Thoracic aorta (tissue), 2 donors: ENCODE measurements around the gene PPIL6. TPM values are rescaled to one million over a fixed set of nuclear protein-coding genes. Genes with fewer than 3 reads are reported as not detected.

Experiments used
- ATAC-seq: fragments of 150-250 bp; one replicate; pipeline ENCODE4 v1.8.0; 2017; ENCODE audit warnings: low read depth; ENCODE audit not compliant: insufficient number of reproducible peaks, low FRiP score
- DNase-seq: peaks from one replicate; pipeline ENCODE4 v3.0.0-alpha.2; 2020; ENCODE audit warnings: low spot score
- H3K27ac ChIP-seq, 2 donors: fragments of 200-600 bp; sonication (generic); 1 replicate in 1 of 2; 2 replicates in 1 of 2; pipeline ENCODE4 v1.5.1; 2016; ENCODE audit warnings: mild to moderate bottlenecking in 2 of 2, moderate library complexity in 2 of 2
- H3K27me3 ChIP-seq: fragments of 200-600 bp; sonication (generic); replicated peaks from 2 replicates; pipeline ENCODE4 v1.6.0; 2016; ENCODE audit warnings: mild to moderate bottlenecking; ENCODE audit not compliant: insufficient read depth
- H3K36me3 ChIP-seq: fragments of 200-600 bp; sonication (generic); one replicate; pipeline ENCODE4 v1.5.1; 2016
- H3K4me1 ChIP-seq, 2 donors: fragments of 200-600 bp; sonication (generic); 1 replicate in 1 of 2; 2 replicates in 1 of 2; pipeline versions ENCODE4 v1.5.1 to v1.6.0; 2016; ENCODE audit warnings: low read depth in 2 of 2, mild to moderate bottlenecking in 1 of 2; ENCODE audit not compliant: control insufficient read depth in 1 of 2
- H3K4me3 ChIP-seq: fragments of 200-600 bp; sonication (generic); 2 replicates; pipeline ENCODE4 v1.5.1; 2016; ENCODE audit warnings: mild to moderate bottlenecking
- H3K9me3 ChIP-seq: fragments of 200-600 bp; sonication (generic); 2 replicates; pipeline ENCODE4 v1.5.1; 2016
- total RNA-seq, 2 donors: library from RNA; depleted of rRNA; stranded (reverse); fragments of >200 nt; gene quantifications; one replicate each; pipeline versions ENCODE4 v1.1.0 to v1.2.3, GENCODE V29; 2016
- TF ChIP-seq, protein P1 (sequence below): fragments of 200-600 bp; sonication (generic); IDR thresholded peaks from one replicate; pipeline ENCODE4 v1.5.1; 2019; ENCODE audit warnings: antibody characterized with exemption

PPIL6 gene
- total RNA-seq, 2 donors from 2014 or later: 2.2 to 5.8 TPM

DNA sequence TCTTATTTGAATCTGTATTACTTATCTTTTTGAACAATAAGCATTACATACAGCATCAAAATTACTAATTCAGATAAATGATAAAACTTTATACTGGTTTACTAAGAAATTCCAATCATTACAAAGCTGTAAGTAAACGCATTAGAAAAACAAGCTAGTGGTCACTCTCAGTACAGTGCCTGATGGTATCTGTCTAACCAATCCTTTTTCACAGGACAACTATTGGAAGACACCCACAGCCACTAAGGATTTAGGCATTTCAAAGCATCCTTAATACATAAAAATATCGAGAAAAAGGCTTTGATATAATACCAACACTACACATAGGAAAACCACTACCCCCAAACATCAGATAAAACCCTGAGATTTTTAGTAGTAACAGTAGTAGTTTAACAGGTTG is 60.7 kb downstream of the PPIL6 start:
- H3K27ac ChIP-seq: no peak overlapping the region
- H3K9me3 ChIP-seq: no peaks in the 10 kb centered on the region
- TF ChIP-seq, protein P1, sequence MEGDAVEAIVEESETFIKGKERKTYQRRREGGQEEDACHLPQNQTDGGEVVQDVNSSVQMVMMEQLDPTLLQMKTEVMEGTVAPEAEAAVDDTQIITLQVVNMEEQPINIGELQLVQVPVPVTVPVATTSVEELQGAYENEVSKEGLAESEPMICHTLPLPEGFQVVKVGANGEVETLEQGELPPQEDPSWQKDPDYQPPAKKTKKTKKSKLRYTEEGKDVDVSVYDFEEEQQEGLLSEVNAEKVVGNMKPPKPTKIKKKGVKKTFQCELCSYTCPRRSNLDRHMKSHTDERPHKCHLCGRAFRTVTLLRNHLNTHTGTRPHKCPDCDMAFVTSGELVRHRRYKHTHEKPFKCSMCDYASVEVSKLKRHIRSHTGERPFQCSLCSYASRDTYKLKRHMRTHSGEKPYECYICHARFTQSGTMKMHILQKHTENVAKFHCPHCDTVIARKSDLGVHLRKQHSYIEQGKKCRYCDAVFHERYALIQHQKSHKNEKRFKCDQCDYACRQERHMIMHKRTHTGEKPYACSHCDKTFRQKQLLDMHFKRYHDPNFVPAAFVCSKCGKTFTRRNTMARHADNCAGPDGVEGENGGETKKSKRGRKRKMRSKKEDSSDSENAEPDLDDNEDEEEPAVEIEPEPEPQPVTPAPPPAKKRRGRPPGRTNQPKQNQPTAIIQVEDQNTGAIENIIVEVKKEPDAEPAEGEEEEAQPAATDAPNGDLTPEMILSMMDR: no peak
- DNase-seq (no peak), ATAC-seq (no peak)
- peak overlapping the region; percentile 94 for H3K4me3 ChIP-seq
- peaks cover 19% of the 10 kb centered on the region for H3K36me3 ChIP-seq
- peaks cover 24 to 42% of the 10 kb centered on the region in 2 donors for H3K4me1 ChIP-seq
- H3K27me3 ChIP-seq: no peaks in the 10 kb centered on the region

DNA sequence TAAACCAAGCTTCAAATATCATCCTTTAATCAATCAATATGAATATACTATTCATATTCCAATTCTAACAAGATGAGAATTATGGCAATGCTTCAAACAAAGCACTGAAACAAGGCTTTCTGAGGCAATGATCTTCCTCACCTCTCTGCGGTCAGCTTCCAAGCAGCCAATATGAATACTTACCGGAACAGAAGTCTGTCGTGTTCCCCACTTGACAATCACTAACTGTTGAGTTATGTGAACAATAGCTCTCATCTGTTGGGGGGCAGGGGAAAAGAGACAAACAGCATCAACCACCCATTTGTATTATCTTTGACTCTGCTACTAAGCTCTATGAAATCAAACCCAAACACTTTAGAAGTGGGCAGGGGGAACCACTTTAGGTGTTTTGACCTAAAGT is 62.7 kb downstream of the PPIL6 start:
- Histone ChIP-seq H3K4me1 (peaks cover 24 to 52% of the 10 kb centered on the region in 2 donors), H3K9me3 (no peaks in the 10 kb centered on the region), H3K36me3 (peaks cover 34% of the 10 kb centered on the region), H3K27ac (no peak overlapping the region), H3K27me3 (no peaks in the 10 kb centered on the region), H3K4me3 (no peak overlapping the region)
- DNase-seq (no peak), ATAC-seq (no peak)
- TF ChIP-seq, protein P1: no peak

- no peak for ATAC-seq
- TF ChIP-seq, protein P1: no peak
- H3K36me3 ChIP-seq: peaks cover 42% of the 10 kb centered on the region
- no peak overlapping the region for H3K27ac ChIP-seq
- H3K4me3 ChIP-seq: no peak overlapping the region
- H3K4me1 ChIP-seq: peaks cover 25 to 55% of the 10 kb centered on the region in 2 donors
- H3K27me3 ChIP-seq: no peaks in the 10 kb centered on the region
- no peak for DNase-seq
- H3K9me3 ChIP-seq: no peaks in the 10 kb centered on the region
Measured at GRCh38 chr6:109374326-109374892, 66.0 kb downstream of the PPIL6 start.

DNA sequence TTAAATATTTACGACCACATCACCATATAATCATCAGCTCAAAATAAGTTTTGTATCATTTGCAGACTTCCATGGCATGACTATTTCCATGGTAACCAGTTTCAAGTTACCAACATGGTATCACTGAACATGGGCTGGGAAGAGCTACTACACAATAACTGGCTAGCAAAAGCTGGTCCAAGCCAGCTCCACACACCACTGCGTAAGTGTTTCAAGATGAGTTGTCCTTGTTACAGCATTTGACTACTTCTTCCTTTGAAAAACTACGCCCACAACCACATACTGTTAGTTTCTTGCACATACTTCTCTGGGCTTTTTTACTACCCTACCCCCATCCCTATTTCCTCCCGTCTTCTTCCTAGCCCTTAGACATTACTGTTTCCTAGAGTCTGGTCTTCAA is 66.7 kb downstream of the PPIL6 start:
- Histone ChIP-seq H3K27ac (no peak overlapping the region), H3K4me3 (no peak overlapping the region), H3K27me3 (no peaks in the 10 kb centered on the region), H3K4me1 (peaks cover 19 to 48% of the 10 kb centered on the region in 2 donors), H3K9me3 (no peaks in the 10 kb centered on the region), H3K36me3 (peaks cover 42% of the 10 kb centered on the region)
- ATAC-seq: no peak
- TF ChIP-seq, protein P1: no peak
- DNase-seq: no peak

- no peak overlapping the region for H3K4me3 ChIP-seq
- peaks cover 47% of the 10 kb centered on the region for H3K36me3 ChIP-seq
- no peaks in the 10 kb centered on the region for H3K27me3 ChIP-seq
- no peaks in the 10 kb centered on the region for H3K9me3 ChIP-seq
- no peak overlapping the region for H3K27ac ChIP-seq
- peaks cover 19 to 45% of the 10 kb centered on the region in 2 donors for H3K4me1 ChIP-seq
- TF ChIP-seq, protein P1: no peak
- ATAC-seq (no peak), DNase-seq (no peak)
Measured at GRCh38 chr6:109373331-109373730, 67.1 kb downstream of the PPIL6 start.
